GM19351 (cell line): ENCODE results near the gene SLC11A1.

ENCODE experiments used
- ATAC-seq: cut with Tn5 transposase; IDR thresholded peaks from one replicate; pipeline ENCODE4 v1.9.1; 2021; ENCODE audit warnings: mild to moderate bottlenecking, moderate library complexity; ENCODE audit not compliant: unreplicated experiment

SLC11A1 gene

GRCh38 chr2:218366621-218367414 is 15.3 kb upstream of the SLC11A1 start:
- no peak for ATAC-seq

GRCh38 chr2:218367415-218368149 is 14.5 kb upstream of the SLC11A1 start:
- ATAC-seq: peak; percentile 97

DNA sequence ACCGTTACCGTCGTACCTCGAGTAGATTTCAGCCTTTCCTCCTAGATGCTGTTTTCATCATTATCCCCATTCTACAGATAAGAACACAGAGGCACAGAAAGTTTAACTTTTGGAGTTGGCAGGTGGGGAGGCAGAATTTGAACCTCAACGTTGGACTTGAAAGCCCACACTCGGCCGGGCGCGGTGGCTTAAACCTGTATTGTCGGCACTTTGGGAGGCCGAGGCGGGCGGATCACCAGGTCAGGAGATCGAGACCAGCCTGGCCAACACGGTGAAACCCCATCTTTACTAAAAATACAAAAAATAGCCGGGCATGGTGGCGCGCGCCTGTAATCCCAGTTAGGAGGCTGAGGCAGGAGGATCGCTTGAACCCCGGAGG is 13.9 kb upstream of the SLC11A1 start:
- ATAC-seq: peak; percentile 3

- no peak for ATAC-seq
Observed at GRCh38 chr2:218368621-218369153, 13.4 kb upstream of the SLC11A1 start.

- no peak for ATAC-seq
Observed at GRCh38 chr2:218369330-218369729, 12.7 kb upstream of the SLC11A1 start.

DNA sequence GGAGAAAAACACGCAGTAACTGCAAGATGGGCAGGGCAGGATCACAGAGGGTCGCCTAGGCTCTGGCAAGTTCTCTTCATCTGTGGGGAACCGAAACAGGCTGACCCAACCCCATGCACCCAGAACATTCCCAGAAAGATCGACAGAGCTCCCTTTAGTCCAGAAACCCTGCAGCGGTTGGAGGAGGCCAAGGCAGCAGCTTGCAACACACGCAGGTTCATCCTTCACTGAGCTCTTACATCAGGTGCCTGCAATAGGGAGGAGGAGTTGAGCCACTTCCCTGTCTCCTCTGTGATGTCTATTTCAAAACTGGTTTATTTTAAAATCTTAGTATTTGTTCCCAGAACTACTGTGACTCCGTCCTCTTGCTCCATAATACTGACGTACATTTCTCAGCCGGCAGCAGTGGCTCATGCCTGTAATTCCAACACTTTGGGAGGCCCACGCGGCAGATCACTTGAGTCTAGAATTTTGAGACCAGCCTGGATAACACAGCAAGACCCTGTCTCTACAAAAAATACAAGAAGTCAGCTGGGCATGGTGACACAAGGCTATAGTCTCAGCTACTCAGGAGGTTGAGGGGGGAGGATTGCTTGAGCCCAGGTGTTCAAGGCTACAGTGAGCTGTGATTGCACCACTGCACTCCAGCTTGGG is 11.5 kb upstream of the SLC11A1 start:
- ATAC-seq: no peak

DNA sequence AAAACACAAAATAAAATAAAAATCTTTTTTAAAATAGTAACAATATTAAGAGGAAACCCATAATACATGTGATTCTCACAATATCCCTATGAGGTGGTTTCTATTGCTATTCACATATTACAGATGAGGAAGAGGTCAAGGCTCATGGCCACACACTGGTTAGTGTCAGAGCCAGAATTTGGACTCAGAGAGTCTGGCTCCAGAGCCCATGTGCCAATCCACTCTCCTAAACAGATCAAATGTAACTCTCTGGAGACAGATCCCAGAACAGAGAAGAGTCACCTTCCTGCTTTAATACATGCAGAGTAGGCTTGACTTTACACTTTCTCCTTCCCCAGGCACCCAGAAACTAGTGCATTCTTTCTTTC is 10.1 kb upstream of the SLC11A1 start:
- ATAC-seq: no peak

GRCh38 chr2:218374795-218375194 is 7.3 kb upstream of the SLC11A1 start:
- ATAC-seq: no peak

DNA sequence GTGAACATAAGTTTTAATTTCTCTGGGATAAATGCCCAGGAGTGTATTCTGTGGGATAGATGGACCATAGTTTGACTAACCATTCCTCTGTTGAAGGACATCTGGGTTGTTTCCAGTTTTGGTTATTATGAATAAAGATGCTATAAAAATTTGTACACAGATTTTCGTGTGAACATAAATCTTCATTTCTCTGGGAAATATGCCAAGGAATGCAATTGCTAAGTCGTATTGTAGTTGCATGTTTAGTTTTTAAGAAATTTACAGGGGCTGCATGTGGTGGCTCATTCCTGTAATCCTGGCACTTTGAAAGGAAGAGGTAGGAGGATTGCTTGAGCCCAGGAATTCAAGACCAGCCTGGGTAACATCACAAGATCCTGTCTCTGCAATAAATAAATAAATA is 6.9 kb upstream of the SLC11A1 start:
- ATAC-seq: no peak

GRCh38 chr2:218378053-218378452 is 4.0 kb upstream of the SLC11A1 start:
- ATAC-seq: no peak

GRCh38 chr2:218382785-218383184 is 712 bp downstream of the SLC11A1 start:
- ATAC-seq: no peak

DNA sequence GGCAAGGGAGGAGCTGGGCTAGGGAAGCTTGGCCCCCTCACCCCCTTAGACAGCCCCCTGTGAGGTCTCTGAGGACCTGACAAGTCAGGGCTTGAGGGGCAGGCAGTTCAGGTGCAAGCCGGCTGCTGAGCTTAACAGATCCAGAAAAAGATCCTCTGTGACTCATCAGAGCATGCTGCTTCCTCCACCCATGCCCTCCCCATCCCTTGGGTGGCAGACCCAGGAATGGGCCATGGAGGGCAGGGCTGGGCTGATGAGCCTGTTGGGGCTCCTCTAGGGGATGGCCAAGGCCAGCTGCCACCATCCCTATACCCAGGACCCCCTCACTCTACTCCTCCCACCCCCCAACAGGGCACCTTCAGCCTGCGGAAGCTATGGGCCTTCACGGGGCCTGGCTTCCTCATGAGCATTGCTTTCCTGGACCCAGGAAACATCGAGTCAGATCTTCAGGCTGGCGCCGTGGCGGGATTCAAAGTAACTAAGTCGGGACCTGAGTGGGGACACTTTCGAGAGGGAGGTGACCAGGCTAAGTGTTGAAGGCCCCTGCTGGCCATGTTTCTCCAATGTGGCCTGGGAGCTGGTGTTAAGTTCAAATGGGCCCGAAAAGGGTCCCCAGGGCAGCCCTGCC is 1.9 kb downstream of the SLC11A1 start:
- no peak for ATAC-seq

GRCh38 chr2:218384975-218385374 is 2.9 kb downstream of the SLC11A1 start:
- ATAC-seq: no peak

- no peak for ATAC-seq
Observed at GRCh38 chr2:218386505-218387368, 4.7 kb downstream of the SLC11A1 start.

- ATAC-seq: no peak
Observed at GRCh38 chr2:218387369-218388194, 5.5 kb downstream of the SLC11A1 start.

DNA sequence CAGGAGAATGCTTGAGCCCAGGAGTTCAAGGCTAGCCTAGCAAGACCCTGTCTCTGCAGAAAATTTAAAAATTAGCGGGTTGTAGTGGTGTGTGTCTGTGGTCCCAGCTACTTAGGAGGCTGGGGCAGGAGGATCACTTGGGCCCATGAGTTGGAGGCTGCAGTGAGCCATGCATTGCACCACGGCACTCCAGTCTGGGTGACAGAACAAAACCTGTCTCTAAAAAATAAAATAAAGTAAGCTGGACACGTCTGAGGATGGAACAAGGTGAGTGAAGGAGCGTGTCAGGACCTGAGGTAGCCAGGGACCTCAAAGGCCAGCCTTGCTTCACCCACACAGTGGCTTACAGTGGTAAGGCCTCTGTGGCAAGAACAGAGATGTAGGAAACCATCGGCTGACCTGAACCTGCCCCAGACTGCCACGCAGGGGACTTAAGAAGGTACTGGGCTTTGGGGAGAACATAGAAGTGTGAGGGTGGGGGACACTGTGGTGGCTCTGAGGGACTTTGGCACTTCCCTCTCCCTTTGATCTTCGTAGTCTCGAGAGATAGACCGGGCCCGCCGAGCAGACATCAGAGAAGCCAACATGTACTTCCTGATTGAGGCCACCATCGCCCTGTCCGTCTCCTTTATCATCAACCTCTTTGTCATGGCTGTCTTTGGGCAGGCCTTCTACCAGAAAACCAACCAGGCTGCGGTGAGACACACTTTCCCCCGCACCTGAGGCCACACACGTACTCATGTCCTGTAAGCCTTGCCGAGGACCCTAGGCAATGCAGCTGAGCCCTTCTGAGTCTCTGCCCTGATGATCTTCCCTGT is 7.5 kb downstream of the SLC11A1 start:
- no peak for ATAC-seq

DNA sequence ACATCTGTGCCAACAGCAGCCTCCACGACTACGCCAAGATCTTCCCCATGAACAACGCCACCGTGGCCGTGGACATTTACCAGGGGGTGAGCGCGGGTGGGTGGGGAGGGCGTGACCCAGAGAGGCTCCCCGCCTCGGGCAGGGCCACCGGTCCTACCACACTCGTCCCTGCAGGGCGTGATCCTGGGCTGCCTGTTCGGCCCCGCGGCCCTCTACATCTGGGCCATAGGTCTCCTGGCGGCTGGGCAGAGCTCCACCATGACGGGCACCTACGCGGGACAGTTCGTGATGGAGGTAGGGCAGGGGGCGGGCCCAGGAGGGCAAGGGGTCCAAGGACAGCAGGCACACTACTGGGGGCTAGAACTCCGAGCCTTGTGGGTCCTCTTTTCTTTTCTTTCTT is 9.1 kb downstream of the SLC11A1 start:
- no peak for ATAC-seq

DNA sequence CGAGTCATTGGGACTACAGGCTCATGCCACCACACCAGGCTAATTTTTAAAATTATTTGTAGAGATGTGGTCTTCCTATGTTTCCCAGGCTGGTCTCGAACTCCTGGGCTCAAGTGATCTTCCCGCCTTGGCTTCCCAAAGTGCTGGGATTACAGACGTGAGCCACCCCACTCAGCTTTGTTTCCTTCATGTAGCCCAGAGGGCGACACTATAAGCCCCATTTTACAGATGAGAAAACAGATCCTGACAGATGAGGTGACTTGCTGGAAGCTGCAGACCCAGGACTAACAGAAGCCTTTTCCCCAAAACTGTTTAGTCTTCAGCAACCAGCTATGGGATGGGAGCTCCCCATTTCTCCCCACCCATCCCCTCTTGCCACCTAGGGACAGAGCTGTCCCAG is 10.4 kb downstream of the SLC11A1 start:
- no peak for ATAC-seq
